ENCODE measurements around the gene THSD8.
A peak's percentile ranks its signal among the peaks of the same experiment; 100 is the strongest.

Gene THSD8

DNA sequence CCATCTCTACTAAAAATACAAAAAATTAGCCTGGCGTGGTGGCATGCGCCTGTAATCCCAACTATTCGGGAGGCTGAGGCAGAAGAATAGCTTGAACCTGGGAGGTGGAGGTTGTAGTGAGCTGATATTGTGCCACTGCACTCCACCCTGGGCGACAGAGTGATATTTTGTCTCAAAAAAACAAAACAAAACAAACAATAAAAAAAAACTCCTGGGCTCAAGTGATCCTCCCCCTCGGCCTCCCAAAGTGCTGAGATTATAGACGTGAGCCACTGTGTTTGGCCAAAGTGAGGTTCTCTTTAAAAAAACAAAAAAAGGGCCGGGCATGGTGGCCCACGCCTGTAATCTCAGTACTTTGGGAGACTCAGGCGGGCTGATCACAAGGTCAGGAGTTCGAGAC lies 14.4 kb upstream of the THSD8 start:
- peaks cover 19% of the 10 kb centered on the region for H3K4me1 ChIP-seq (ENCODE audit: control insufficient read depth, insufficient read depth, low read length)
- no peaks in the 10 kb centered on the region for H3K9me3 ChIP-seq (ENCODE audit: control insufficient read depth, insufficient read depth, low read depth, low read length)
- ChIA-PET POLR2A (interaction anchor here (1.0 to 1.7 kb wide), 2 partner anchors 10 to 53 kb away, joined by 4 to 7 read pairs; partner anchors contain the start of gene TRIR), CTCF (interaction anchor here (0.6 to 3.4 kb wide), 5 partner anchors 9 to 190 kb away, joined by 3 to 20 read pairs (median 4); no protein-coding TSS in a partner anchor)
- no peak overlapping the region for H3K27ac ChIP-seq (ENCODE audit: extremely low read depth, low read depth, low read length)
- no peak overlapping the region for H3K4me3 ChIP-seq (ENCODE audit: low read depth, low read length)
- no peaks in the 10 kb centered on the region for H3K36me3 ChIP-seq (ENCODE audit: control insufficient read depth in 2 of 2, insufficient read depth in 1 of 2, low read length in 2 of 2)
- TF ChIP-seq GLIS1 (tag by site-specific recombination; IDR thresholded peaks at IDR 0.05) (peak; percentile 76), ZNF624 (tag by site-specific recombination; IDR thresholded peaks at IDR 0.05) (no peak), ZNF146 (tag by site-specific recombination; IDR thresholded peaks at IDR 0.05) (no peak), ZNF221 (tag by site-specific recombination; IDR thresholded peaks at IDR 0.05; ENCODE audit: borderline replicate concordance) (no peak), ZNF677 (tag by site-specific recombination; IDR thresholded peaks at IDR 0.05) (no peak), KLF1 (tag by site-specific recombination; IDR thresholded peaks at IDR 0.05) (peak; percentile 26; the same call in 1 of the 2 replicates)

DNA sequence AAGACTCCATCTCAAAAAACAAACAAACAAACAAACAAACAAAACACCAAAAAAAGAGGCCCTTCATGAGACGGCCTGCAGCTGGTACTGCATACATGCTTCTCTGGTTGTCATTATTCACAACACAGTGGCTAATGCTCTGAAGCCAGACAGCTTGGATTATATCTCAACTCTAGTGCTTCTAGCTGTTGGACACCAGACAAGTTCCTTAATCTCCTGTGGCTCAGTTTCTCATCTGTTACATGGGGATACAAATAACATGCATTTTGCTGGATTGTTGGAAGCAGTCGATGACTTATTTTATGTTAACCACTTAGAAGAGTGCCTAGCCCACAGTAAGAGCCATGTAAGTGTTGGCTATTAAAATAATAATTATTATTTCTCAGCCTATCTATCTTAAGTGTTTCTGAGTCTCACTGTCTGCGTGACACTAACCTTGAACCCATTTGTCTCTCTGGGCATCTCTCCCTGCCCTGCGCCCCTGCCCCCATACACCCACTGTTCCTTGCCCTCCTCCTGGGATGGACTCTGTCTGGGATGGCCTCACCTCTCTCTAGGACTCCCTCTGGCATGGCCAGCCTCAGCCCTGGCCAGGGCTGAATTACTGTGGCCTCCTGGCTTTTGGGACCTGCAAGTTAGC lies 13.7 kb upstream of the THSD8 start:
- Histone ChIP-seq H3K9me3 (ENCODE audit: control insufficient read depth, insufficient read depth, low read depth, low read length) (no peaks in the 10 kb centered on the region), H3K4me3 (ENCODE audit: low read depth, low read length) (no peak overlapping the region), H3K36me3 (ENCODE audit: control insufficient read depth in 2 of 2, insufficient read depth in 1 of 2, low read length in 2 of 2) (no peaks in the 10 kb centered on the region), H3K27ac (ENCODE audit: extremely low read depth, low read depth, low read length) (peak overlapping the region; percentile 20; the same call in 1 of the 2 replicates), H3K4me1 (ENCODE audit: control insufficient read depth, insufficient read depth, low read length) (peaks cover 21% of the 10 kb centered on the region)
- ChIA-PET POLR2A (interaction anchor here (0.6 to 1.7 kb wide), 6 partner anchors 9 to 1459 kb away, joined by 3 to 7 read pairs (median 4); partner anchors contain the start of genes PRDX2, THSD8 and TRIR), CTCF (interaction anchor here (1.0 to 3.4 kb wide), 6 partner anchors 8 to 28 kb away, joined by 3 to 20 read pairs (median 8); no protein-coding TSS in a partner anchor)
- TF ChIP-seq ZNF530 (tag by site-specific recombination; IDR thresholded peaks at IDR 0.05; ENCODE audit: low read depth) = no peak
- TF ChIP-seq ZBTB20 (tag by site-specific recombination; IDR thresholded peaks at IDR 0.05) = peak; percentile 44; the same call in 1 of the 2 replicates

DNA sequence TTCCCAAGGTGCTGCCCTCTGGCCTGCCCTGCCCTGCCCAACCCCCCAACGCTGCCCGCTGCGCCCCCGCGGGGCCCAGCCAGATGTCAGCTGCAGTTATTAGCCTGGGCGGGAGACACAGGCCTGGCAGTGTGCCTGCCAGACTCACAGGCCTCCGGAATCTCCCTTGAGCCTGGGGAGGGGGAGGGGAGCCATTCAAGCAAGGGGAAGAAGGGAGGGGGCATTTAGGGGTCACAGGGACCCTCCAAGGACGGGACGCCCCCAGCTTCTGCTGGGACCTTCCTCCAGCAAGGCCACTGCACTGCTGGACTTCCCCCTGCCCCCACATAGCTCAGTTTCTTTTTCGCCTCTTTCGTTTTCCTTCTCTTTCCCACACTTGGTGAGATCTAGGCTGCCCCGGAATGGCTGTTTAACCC lies 13.2 kb upstream of the THSD8 start:
- peak overlapping the region; percentile 20 for H3K27ac ChIP-seq (ENCODE audit: extremely low read depth, low read depth, low read length)
- ChIA-PET POLR2A (interaction anchor here (0.6 to 1.2 kb wide), 5 partner anchors 8 to 1459 kb away, joined by 3 to 7 read pairs (median 4); partner anchors contain the start of genes PRDX2 and THSD8), CTCF (interaction anchor here (0.7 to 3.4 kb wide), 5 partner anchors 11 to 37 kb away, joined by 4 to 20 read pairs (median 11); no protein-coding TSS in a partner anchor)
- no peaks in the 10 kb centered on the region for H3K9me3 ChIP-seq (ENCODE audit: control insufficient read depth, insufficient read depth, low read depth, low read length)
- H3K36me3 ChIP-seq (ENCODE audit: control insufficient read depth in 2 of 2, insufficient read depth in 1 of 2, low read length in 2 of 2) = no peaks in the 10 kb centered on the region
- no peak overlapping the region for H3K4me3 ChIP-seq (ENCODE audit: low read depth, low read length)
- peaks cover 21% of the 10 kb centered on the region for H3K4me1 ChIP-seq (ENCODE audit: control insufficient read depth, insufficient read depth, low read length)
- TF ChIP-seq EGR2 (tag by site-specific recombination; IDR thresholded peaks at IDR 0.05; ENCODE audit: low read depth) = peak; percentile 90
- peak; percentile 60; the same call in 1 of the 2 replicates for TF ChIP-seq CTCF (tag by site-specific recombination; IDR thresholded peaks at IDR 0.05)
- no peak; the same call in 1 of the 2 replicates for TF ChIP-seq ZNF501 (tag by site-specific recombination; IDR thresholded peaks at IDR 0.05)
- TF ChIP-seq ZXDB (tag by site-specific recombination; IDR thresholded peaks at IDR 0.05) = peak; percentile 31; the same call in 1 of the 2 replicates
- TF ChIP-seq SP2 (tag by site-specific recombination; IDR thresholded peaks at IDR 0.05) = 0 out of 2 replicates have a peak, but pooled peaks have one; percentile 28
- peak; percentile 93 for TF ChIP-seq ZIC2 (tag by site-specific recombination; IDR thresholded peaks at IDR 0.05)
- no peak for TF ChIP-seq ZNF394 (tag by site-specific recombination; IDR thresholded peaks at IDR 0.05; ENCODE audit: borderline replicate concordance)
- TF ChIP-seq, protein P1, sequence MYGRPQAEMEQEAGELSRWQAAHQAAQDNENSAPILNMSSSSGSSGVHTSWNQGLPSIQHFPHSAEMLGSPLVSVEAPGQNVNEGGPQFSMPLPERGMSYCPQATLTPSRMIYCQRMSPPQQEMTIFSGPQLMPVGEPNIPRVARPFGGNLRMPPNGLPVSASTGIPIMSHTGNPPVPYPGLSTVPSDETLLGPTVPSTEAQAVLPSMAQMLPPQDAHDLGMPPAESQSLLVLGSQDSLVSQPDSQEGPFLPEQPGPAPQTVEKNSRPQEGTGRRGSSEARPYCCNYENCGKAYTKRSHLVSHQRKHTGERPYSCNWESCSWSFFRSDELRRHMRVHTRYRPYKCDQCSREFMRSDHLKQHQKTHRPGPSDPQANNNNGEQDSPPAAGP (tag by site-specific recombination; IDR thresholded peaks at IDR 0.05) = peak; percentile 80
- peak; percentile 42 for TF ChIP-seq ZBTB17 (tag by site-specific recombination; IDR thresholded peaks at IDR 0.05)
- TF ChIP-seq ZNF76 (tag by site-specific recombination; IDR thresholded peaks at IDR 0.05; ENCODE audit: borderline replicate concordance, low read depth) = peak; percentile 54; the same call in 1 of the 2 replicates
- peak; percentile 34 for TF ChIP-seq ZBTB26 (tag by site-specific recombination; optimal IDR thresholded peaks at IDR 0.05)
- TF ChIP-seq, protein P2, sequence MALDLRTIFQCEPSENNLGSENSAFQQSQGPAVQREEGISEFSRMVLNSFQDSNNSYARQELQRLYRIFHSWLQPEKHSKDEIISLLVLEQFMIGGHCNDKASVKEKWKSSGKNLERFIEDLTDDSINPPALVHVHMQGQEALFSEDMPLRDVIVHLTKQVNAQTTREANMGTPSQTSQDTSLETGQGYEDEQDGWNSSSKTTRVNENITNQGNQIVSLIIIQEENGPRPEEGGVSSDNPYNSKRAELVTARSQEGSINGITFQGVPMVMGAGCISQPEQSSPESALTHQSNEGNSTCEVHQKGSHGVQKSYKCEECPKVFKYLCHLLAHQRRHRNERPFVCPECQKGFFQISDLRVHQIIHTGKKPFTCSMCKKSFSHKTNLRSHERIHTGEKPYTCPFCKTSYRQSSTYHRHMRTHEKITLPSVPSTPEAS (tag by site-specific recombination; IDR thresholded peaks at IDR 0.05) = no peak
- no peak for TF ChIP-seq GLI4 (tag by site-specific recombination; IDR thresholded peaks at IDR 0.05)
- TF ChIP-seq MYNN (tag by site-specific recombination; IDR thresholded peaks at IDR 0.05; ENCODE audit: borderline replicate concordance) = no peak
- peak; percentile 88 for TF ChIP-seq GLIS1 (tag by site-specific recombination; IDR thresholded peaks at IDR 0.05)
